AG04450 (cell line): ENCODE data around the gene DDOST. TPM values are rescaled to one million over a fixed set of nuclear protein-coding genes. Genes with fewer than 3 reads are reported as not detected.

Experiments used
- CTCF ChIA-PET: fragments of 300-600, 350-600 bp; formaldehyde crosslinking; extraction: SDS; loops from one replicate; lab custom pipeline; 2022; ENCODE audit warnings: antibody characterized with exemption, inconsistent platforms; lab: Charles Lee
- POLR2A ChIA-PET: fragments of 350-600 bp; formaldehyde crosslinking; extraction: SDS; loops from one replicate; lab custom pipeline; 2021; ENCODE audit warnings: antibody characterized with exemption, inconsistent platforms; lab: Yijun Ruan, JAX
- DNase-seq: peaks from one replicate; pipeline ENCODE4 v3.0.0-alpha.2; 2011; ENCODE audit warnings: low read depth, low spot score
- H3K27ac ChIP-seq: one replicate; pipeline ENCODE4 v1.5.1; 2012; ENCODE audit warnings: low read depth, low read length, control low read depth
- H3K27me3 ChIP-seq: one replicate; pipeline ENCODE4 v1.6.0; 2012; ENCODE audit warnings: low read length; ENCODE audit not compliant: control insufficient read depth, insufficient read depth
- H3K4me3 ChIP-seq: 2 replicates; pipeline ENCODE4 v1.5.1; 2011; ENCODE audit warnings: mild to moderate bottlenecking, low read depth, low read length, control low read depth
- H3K9me3 ChIP-seq: 2 replicates; pipeline ENCODE4 v1.5.1; 2012; ENCODE audit warnings: low read length; ENCODE audit not compliant: control insufficient read depth, insufficient read depth
- CTCF ChIP-seq: IDR thresholded peaks from 2 replicates; pipeline ENCODE4 v1.5.1; 2011; ENCODE audit warnings: low read depth, low read length, control low read depth, inconsistent platforms
- polyA plus RNA-seq: library from polyadenylated mRNA; depleted of rRNA; stranded (reverse); fragments of >200 nt; gene quantifications from 2 replicates; pipeline ENCODE4 v1.2.3, GENCODE V29; 2011

Gene DDOST
- polyA plus RNA-seq, 1 experiment = 494 TPM

- POLR2A ChIA-PET = interaction anchor here (1.1 kb wide), 2 partner anchors 11 to 14 kb away, joined by 3 to 5 read pairs; no protein-coding TSS in a partner anchor
- no peak for TF ChIP-seq CTCF
Observed at GRCh38 chr1:20662110-20662475, 924 bp upstream of the DDOST start.

GRCh38 chr1:20660847-20661206 is 342 bp downstream of the DDOST start:
- ChIA-PET CTCF (interaction anchor here (1.0 to 1.7 kb wide), 4 partner anchors 11 to 86 kb away, joined by 3 to 7 read pairs (median 4); no protein-coding TSS in a partner anchor), POLR2A (interaction anchor here (0.7 to 1.1 kb wide), 5 partner anchors 10 to 36 kb away, joined by 3 to 5 read pairs (median 4); no protein-coding TSS in a partner anchor)
- Histone ChIP-seq H3K4me3 (peak overlapping the region; percentile 96), H3K27me3 (no peaks in the 10 kb centered on the region), H3K9me3 (no peaks in the 10 kb centered on the region; the same call in 1 of the 2 replicates), H3K27ac (no peak overlapping the region)
- TF ChIP-seq CTCF = no peak
- no peak for DNase-seq

More at GRCh38 chr1:20662110-20662475, 924 bp upstream of the DDOST start:
- H3K27me3 ChIP-seq = no peaks in the 10 kb centered on the region
- H3K4me3 ChIP-seq = peak overlapping the region; percentile 92
- no peak for DNase-seq
- peak overlapping the region; percentile 57 for H3K27ac ChIP-seq
- no peaks in the 10 kb centered on the region; the same call in 1 of the 2 replicates for H3K9me3 ChIP-seq
- CTCF ChIA-PET = interaction anchor here (0.5 to 1.1 kb wide), 4 partner anchors 12 to 87 kb away, joined by 3 to 4 read pairs (median 3); no protein-coding TSS in a partner anchor

- H3K4me3 ChIP-seq = peak overlapping the region; percentile 96
- ChIA-PET POLR2A (no interaction called here), CTCF (interaction anchor here (0.5 to 1.7 kb wide), 3 partner anchors 14 to 85 kb away, joined by 5 to 7 read pairs (median 6); no protein-coding TSS in a partner anchor)
- H3K27ac ChIP-seq = no peak overlapping the region
- TF ChIP-seq CTCF = no peak
- H3K9me3 ChIP-seq = no peaks in the 10 kb centered on the region; the same call in 1 of the 2 replicates
- no peak for DNase-seq
- no peaks in the 10 kb centered on the region for H3K27me3 ChIP-seq
Observed at GRCh38 chr1:20660363-20660762, 806 bp downstream of the DDOST start.

- Histone ChIP-seq H3K27me3 (no peaks in the 10 kb centered on the region), H3K9me3 (no peaks in the 10 kb centered on the region; the same call in 1 of the 2 replicates), H3K27ac (no peak overlapping the region), H3K4me3 (no peak overlapping the region)
- no peak for TF ChIP-seq CTCF
- ChIA-PET CTCF (no interaction called here), POLR2A (no interaction called here)
- DNase-seq = no peak
Observed at GRCh38 chr1:20658166-20658915, 2.8 kb downstream of the DDOST start.

- ChIA-PET CTCF (no interaction called here), POLR2A (no interaction called here)
- H3K27me3 ChIP-seq = no peaks in the 10 kb centered on the region
- no peak overlapping the region for H3K27ac ChIP-seq
- no peak for TF ChIP-seq CTCF
- H3K4me3 ChIP-seq = no peak overlapping the region
- no peaks in the 10 kb centered on the region; the same call in 1 of the 2 replicates for H3K9me3 ChIP-seq
- DNase-seq = no peak
Observed at GRCh38 chr1:20657024-20657423, 4.1 kb downstream of the DDOST start.
